WI38 (cell line): Measurements from ENCODE around the gene KIF26A.

Source experiments
- H3K4me3 ChIP-seq: 2 replicates; pipeline ENCODE4 v1.5.1; 2011; ENCODE audit warnings: low read depth, mild to moderate bottlenecking, control low read depth, low read length
- TF ChIP-seq, protein P1 (sequence below): IDR thresholded peaks from 2 replicates; pipeline ENCODE4 v1.5.1; 2012; ENCODE audit warnings: low read depth, mild to moderate bottlenecking, control low read depth, low read length

The KIF26A gene

DNA sequence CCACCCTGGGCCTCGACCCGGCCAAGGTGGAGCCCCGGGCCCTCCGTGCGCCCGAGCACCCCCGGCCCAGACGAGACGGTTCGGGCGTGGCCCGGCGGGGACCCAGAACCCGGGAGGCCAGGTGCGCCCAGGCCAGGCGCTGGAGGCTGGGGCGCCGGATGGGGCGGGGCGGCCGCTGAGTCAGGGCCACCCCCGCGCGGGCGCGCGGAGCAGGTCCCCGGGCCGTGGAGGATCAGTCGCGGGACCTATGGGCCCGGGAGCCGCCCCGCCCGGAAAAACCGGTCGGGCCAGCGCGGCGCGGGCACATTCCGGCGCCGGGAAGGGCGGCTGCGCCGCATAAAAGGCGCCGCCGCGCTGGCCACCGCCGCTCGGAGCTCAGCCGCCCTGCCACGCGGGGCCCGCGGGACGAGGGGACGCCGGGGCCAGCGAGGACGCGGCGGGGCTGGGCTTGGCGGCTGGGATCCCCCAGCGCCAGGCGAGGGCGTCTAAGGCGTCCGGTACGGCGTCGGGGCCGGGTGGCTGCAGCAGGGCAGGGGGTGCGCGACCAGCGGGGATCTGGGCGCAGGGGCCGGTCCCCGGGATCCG is 21.5 kb upstream of the KIF26A start:
- TF ChIP-seq, protein P1, sequence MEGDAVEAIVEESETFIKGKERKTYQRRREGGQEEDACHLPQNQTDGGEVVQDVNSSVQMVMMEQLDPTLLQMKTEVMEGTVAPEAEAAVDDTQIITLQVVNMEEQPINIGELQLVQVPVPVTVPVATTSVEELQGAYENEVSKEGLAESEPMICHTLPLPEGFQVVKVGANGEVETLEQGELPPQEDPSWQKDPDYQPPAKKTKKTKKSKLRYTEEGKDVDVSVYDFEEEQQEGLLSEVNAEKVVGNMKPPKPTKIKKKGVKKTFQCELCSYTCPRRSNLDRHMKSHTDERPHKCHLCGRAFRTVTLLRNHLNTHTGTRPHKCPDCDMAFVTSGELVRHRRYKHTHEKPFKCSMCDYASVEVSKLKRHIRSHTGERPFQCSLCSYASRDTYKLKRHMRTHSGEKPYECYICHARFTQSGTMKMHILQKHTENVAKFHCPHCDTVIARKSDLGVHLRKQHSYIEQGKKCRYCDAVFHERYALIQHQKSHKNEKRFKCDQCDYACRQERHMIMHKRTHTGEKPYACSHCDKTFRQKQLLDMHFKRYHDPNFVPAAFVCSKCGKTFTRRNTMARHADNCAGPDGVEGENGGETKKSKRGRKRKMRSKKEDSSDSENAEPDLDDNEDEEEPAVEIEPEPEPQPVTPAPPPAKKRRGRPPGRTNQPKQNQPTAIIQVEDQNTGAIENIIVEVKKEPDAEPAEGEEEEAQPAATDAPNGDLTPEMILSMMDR, result no peak
- H3K4me3 ChIP-seq, result no peak overlapping the region; the same call in 1 of the 2 replicates

DNA sequence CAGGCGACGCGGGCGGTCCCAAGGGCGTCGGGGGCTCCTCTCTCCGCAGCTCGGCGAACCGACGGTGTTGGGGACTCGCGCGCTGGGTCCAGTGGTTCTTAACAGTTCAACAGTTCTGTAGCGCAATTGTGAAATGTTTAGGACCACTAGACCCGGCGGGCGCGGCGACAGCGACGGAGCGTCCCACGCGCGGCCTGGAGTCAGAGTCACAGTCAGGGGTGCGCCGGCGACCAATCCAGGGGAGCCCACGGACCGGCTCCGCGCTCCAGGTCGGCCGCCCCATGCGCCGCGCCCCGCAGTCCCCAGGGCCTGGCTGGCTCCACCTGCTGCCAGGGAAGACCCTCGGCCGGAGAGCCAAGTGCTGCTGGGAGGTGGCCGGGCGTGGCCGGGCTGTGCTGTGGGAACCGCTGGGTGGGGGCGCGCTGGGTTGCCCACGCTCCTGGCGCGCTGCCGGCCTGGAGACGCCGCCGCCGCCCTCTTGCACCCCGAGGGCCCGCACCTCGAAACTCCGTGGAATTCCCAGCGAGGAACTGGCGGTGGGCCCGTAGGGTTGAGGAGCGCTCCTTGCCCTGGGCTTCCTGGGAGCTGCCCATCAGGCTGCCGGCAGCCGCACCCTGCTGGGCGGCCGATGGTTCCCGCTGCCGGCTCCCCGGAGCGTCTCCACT is 20.9 kb upstream of the KIF26A start:
- no peak overlapping the region for H3K4me3 ChIP-seq
- TF ChIP-seq, protein P1, result no peak

DNA sequence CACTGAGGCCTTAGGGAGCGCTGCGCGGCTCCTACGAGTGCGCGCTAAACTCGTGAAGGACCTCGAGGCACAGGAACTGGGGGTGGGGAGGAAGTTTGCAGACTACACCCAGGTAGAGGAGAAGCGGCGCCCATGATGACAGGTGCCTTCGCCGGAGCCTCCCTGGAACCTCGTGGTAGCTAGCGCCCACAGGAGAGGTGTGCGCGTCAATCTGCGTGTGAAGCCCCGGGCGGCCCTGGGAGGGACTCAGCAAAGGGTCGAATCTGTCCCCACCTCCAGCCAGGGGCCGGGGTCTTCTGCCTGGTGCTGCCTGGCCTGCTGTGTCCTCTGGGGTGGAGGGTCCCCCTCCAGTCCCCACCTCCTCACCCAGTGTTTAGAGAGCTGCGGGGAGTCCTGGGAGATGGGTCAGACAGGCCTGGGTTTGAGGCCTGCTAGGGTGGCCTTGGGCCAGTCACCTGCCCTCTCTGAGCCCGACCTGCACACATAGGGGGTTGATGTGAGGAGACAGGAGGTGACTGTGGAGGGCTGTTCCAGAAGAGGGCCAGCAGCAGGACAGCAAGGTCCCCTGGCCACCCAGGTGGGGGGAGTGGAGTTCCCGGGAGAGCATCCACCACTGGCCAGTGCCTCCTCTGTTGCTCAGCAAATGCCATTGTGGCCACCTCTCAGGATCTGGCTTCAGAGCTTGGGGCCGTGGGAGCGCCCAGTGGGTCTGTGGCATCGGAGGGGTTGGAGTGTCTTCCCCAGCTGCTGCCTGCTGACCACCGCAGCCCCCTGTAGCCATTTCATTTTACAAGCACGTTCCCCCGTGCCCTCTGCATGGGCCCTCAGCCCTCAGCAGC is 20.2 kb upstream of the KIF26A start:
- H3K4me3 ChIP-seq, result no peak overlapping the region

DNA sequence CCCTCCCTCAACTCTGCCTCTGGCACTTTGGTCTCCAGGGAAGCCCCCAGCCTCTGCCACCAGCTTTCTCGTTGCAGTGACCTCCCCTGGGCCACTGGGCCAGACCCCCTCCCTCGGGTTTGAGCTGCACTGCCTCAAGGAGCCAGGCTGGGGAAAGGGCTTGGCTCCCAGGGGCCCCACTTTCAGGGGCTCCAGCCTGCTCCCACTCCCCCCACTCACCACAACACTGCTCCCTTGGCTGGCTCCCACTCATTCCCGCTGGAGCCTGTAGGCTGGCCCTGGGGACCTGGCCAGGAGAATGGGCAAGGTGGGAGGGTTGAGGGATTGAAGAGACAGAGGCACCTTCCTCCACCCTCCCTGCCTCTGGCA is 19.3 kb upstream of the KIF26A start:
- H3K4me3 ChIP-seq, result no peak overlapping the region
- TF ChIP-seq, protein P1, result no peak

More for the DNA sequence above, 20.2 kb upstream of the KIF26A start:
- TF ChIP-seq, protein P1, result no peak

DNA sequence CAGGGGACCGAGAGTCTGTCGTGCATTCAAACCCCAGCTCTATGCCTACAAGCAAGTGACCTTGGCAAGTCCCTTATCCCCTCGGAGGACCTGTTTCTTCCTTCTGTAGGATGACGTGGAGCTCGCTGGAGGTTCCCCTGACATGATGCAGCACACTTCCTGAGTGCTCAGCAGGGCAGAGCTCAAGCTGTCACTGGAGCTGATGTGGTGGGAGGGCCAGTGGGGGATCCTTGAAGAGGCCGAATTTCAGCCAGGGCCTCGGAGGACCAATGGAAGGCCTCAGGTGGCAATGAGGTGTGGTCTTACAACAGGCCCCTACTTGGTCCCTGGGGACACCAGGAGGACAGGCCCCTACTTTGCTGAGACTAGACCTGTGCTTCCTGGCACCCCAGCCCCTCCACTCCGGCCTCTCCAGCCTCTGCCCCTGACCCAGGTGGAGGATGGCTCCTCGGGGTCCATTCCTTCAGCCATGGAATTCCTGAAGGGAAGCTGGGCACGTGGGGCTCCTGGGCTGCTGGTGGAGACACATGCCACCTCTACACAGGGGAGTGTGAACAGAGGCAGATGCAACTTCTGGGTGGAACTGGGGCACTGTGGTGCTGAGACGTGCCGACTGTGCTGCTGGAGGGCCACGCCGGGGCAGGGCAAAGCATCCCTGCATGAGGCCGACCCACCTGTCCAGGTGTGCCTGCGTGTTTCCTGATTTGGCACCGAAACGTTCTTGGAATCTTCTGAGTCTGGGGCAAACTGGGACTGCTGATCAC is 18.7 kb upstream of the KIF26A start:
- TF ChIP-seq, protein P1, result no peak
- H3K4me3 ChIP-seq, result no peak overlapping the region

DNA sequence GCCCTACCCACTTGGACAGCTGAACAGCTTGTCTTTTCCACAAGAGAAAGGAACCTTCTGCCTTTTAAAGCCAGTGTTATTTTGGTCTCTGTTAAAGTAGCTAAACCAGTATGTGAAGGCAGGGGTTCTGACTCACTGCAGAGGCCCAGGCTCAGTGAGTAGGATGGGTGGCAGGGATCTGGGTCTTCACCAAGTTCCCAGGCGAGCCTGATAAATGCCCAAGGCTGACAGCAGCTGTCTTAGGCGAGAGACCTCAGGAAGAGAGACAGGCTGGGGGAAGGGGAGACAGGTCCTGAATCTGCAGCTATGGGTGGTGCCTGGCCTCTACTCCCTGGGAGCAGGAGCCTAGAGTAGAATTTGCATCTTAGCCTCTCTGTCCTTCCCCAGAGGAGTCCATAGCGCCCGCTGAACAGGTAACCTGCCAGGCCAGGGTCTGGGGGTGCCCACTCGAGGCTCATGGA is 18.1 kb upstream of the KIF26A start:
- TF ChIP-seq, protein P1, result no peak
- H3K4me3 ChIP-seq, result no peak overlapping the region
